Kidney epithelial cell (primary cell): Measurements from ENCODE around the gene KLF7. TPM values are rescaled to one million over a fixed set of nuclear protein-coding genes. Genes with fewer than 3 reads are reported as not detected.

ENCODE experiments used
- DNase-seq: peaks from one replicate; pipeline ENCODE4 v3.0.0-alpha.2; 2010; ENCODE audit warnings: low read depth
- H3K27me3 ChIP-seq: 2 replicates; pipeline ENCODE4 v1.6.0; 2011; ENCODE audit warnings: low read length; ENCODE audit not compliant: control insufficient read depth, insufficient read depth
- H3K36me3 ChIP-seq: 2 replicates; pipeline ENCODE4 v1.5.1; 2011; ENCODE audit warnings: low read length; ENCODE audit not compliant: control insufficient read depth, insufficient read depth
- H3K4me3 ChIP-seq: 2 replicates; pipeline ENCODE4 v1.5.1; 2011; ENCODE audit warnings: low read depth, mild to moderate bottlenecking, control low read depth, low read length
- CTCF ChIP-seq: IDR thresholded peaks from 2 replicates; pipeline ENCODE4 v1.5.1; 2011; ENCODE audit warnings: mild to moderate bottlenecking, moderate library complexity, low read length, control low read depth, inconsistent platforms; ENCODE audit not compliant: insufficient read depth, poor library complexity, severe bottlenecking
- total RNA-seq: library from RNA; depleted of rRNA; stranded (reverse); fragments of >200 nt; gene quantifications from 2 replicates; pipeline ENCODE4 v1.2.3, GENCODE V29; 2015

KLF7 gene
- total RNA-seq, 1 donor from 2014 or later: 58.7 TPM

- no peaks in the 10 kb centered on the region for H3K27me3 ChIP-seq
- DNase-seq: peak; percentile 98
- TF ChIP-seq CTCF: no peak
- H3K4me3 ChIP-seq: peak overlapping the region; percentile 78
- no peaks in the 10 kb centered on the region for H3K36me3 ChIP-seq
Observed at GRCh38 chr2:207166039-207166348, 246 bp upstream of the KLF7 start.

- no peaks in the 10 kb centered on the region for H3K36me3 ChIP-seq
- no peaks in the 10 kb centered on the region for H3K27me3 ChIP-seq
- DNase-seq: no peak
Observed at GRCh38 chr2:207164006-207164831, 1.5 kb downstream of the KLF7 start.

GRCh38 chr2:207163756-207164005 lies 2.1 kb downstream of the KLF7 start:
- no peak for TF ChIP-seq CTCF
- no peak for DNase-seq
- H3K27me3 ChIP-seq: no peaks in the 10 kb centered on the region
- peak overlapping the region; percentile 78 for H3K4me3 ChIP-seq
- H3K36me3 ChIP-seq: no peaks in the 10 kb centered on the region

More at GRCh38 chr2:207164006-207164831, 1.5 kb downstream of the KLF7 start:
- no peak for TF ChIP-seq CTCF
- H3K4me3 ChIP-seq: peak overlapping the region; percentile 78

GRCh38 chr2:207163053-207163755 lies 2.5 kb downstream of the KLF7 start:
- no peaks in the 10 kb centered on the region for H3K27me3 ChIP-seq
- peak overlapping the region; percentile 78 for H3K4me3 ChIP-seq
- H3K36me3 ChIP-seq: no peaks in the 10 kb centered on the region
- DNase-seq: peak; percentile 94
- no peak for TF ChIP-seq CTCF

- H3K27me3 ChIP-seq: no peaks in the 10 kb centered on the region
- TF ChIP-seq CTCF: no peak
- no peak for DNase-seq
- no peaks in the 10 kb centered on the region for H3K36me3 ChIP-seq
- peak overlapping the region; percentile 78 for H3K4me3 ChIP-seq
Observed at GRCh38 chr2:207162316-207162715, 3.4 kb downstream of the KLF7 start.
